Stomach smooth muscle (tissue), 2 donors: ENCODE data around the gene C16orf95.
"Not testable (repeated sequence)": the region's sequence is repeated elsewhere in the genome, so short reads cannot be mapped to it uniquely, and the experiment has no call there.

Experiments
- H3K27ac ChIP-seq: one replicate; pipeline ENCODE4 v1.7.0; 2013; ENCODE audit warnings: mild to moderate bottlenecking, low read length, inconsistent platforms
- H3K27me3 ChIP-seq, 2 donors: one replicate each; pipeline ENCODE4 v1.7.0; 2013; ENCODE audit warnings: low read length in 2 of 2; ENCODE audit not compliant: insufficient read depth in 2 of 2, control insufficient read depth in 1 of 2
- H3K36me3 ChIP-seq, 2 donors: one replicate each; pipeline ENCODE4 v1.7.0; 2013; ENCODE audit warnings: low read length in 2 of 2; ENCODE audit not compliant: control insufficient read depth in 2 of 2, insufficient read depth in 2 of 2
- H3K4me1 ChIP-seq: one replicate; pipeline ENCODE4 v1.7.0; 2013; ENCODE audit warnings: low read length; ENCODE audit not compliant: control insufficient read depth, insufficient read depth
- H3K4me3 ChIP-seq, 2 donors: one replicate each; pipeline ENCODE4 v1.7.0; 2013; ENCODE audit warnings: low read length in 2 of 2
- H3K9ac ChIP-seq, 2 donors: one replicate each; pipeline ENCODE4 v1.7.0; 2013; ENCODE audit warnings: low read length in 2 of 2, mild to moderate bottlenecking in 1 of 2
- H3K9me3 ChIP-seq, 2 donors: one replicate each; pipeline ENCODE4 v1.7.0; 2013; ENCODE audit warnings: low read length in 2 of 2; ENCODE audit not compliant: control insufficient read depth in 2 of 2
- donor health status: healthy.
- donor health status: Pancreatic carcinoma.

Gene C16orf95

GRCh38 chr16:87316923-87317749, at the start of gene C16orf95:
C16orf95 (minus strand) TSS chr16:87317392; CDS start chr16:87317242, 150 bp downstream.
- Histone ChIP-seq H3K4me3 (peak within 1 kb of the TSS; percentile 87 to 89), H3K9ac (peak within 1 kb of the TSS; percentile 93), H3K9me3 (no peaks in the 10 kb centered on the region), H3K27me3 (no peaks in the 10 kb centered on the region), H3K4me1 (peaks cover 12% of the 10 kb centered on the region), H3K36me3 (no peaks in the 10 kb centered on the region), H3K27ac (peak within 1 kb of the TSS; percentile 89)

GRCh38 chr16:87366930-87367329, 49.7 kb upstream of the C16orf95 start:
- no peak overlapping the region for H3K4me3 ChIP-seq
- peak overlapping the region; percentile 31 for H3K27ac ChIP-seq
- no peak overlapping the region for H3K9ac ChIP-seq
- H3K4me1 ChIP-seq, result peaks cover 64% of the 10 kb centered on the region
- peaks cover under 1 to 4% of the 10 kb centered on the region in 2 donors for H3K36me3 ChIP-seq
- no peaks in the 10 kb centered on the region for H3K27me3 ChIP-seq
- no peaks in the 10 kb centered on the region for H3K9me3 ChIP-seq

- Histone ChIP-seq H3K9me3 (no peaks in the 10 kb centered on the region), H3K4me1 (peaks cover 57% of the 10 kb centered on the region), H3K36me3 (peaks cover 6 to 9% of the 10 kb centered on the region in 2 donors), H3K27ac (no peak overlapping the region), H3K4me3 (no peak overlapping the region), H3K9ac (no peak overlapping the region), H3K27me3 (no peaks in the 10 kb centered on the region)
Observed at GRCh38 chr16:87366288-87366687, 49.1 kb upstream of the C16orf95 start.

- no peak overlapping the region for H3K9ac ChIP-seq
- H3K4me3 ChIP-seq, result no peak overlapping the region
- peak overlapping the region; percentile 33 for H3K27ac ChIP-seq
- H3K4me1 ChIP-seq, result peaks cover 46% of the 10 kb centered on the region
- H3K9me3 ChIP-seq, result no peaks in the 10 kb centered on the region
- peaks cover 7 to 13% of the 10 kb centered on the region in 2 donors for H3K36me3 ChIP-seq
- no peaks in the 10 kb centered on the region for H3K27me3 ChIP-seq
Observed at GRCh38 chr16:87365021-87365713, 48.0 kb upstream of the C16orf95 start.

- peak overlapping the region; percentile 87 for H3K27ac ChIP-seq
- H3K9me3 ChIP-seq, result no peaks in the 10 kb centered on the region
- H3K4me1 ChIP-seq, result peaks cover 35% of the 10 kb centered on the region
- peak overlapping the region; percentile 13 to 21 for H3K9ac ChIP-seq
- H3K36me3 ChIP-seq, result peaks cover 19 to 24% of the 10 kb centered on the region in 2 donors
- no peaks in the 10 kb centered on the region for H3K27me3 ChIP-seq
- peak overlapping the region in 1 of 2 donors; percentile 68 for H3K4me3 ChIP-seq
Observed at GRCh38 chr16:87363771-87364455, 46.7 kb upstream of the C16orf95 start.

- Histone ChIP-seq H3K36me3 (peaks cover 28 to 33% of the 10 kb centered on the region in 2 donors), H3K4me1 (peaks cover 33% of the 10 kb centered on the region), H3K27ac (peak overlapping the region; percentile 87)
- not testable (repeated sequence) for H3K9ac ChIP-seq, H3K4me3 ChIP-seq, H3K27me3 ChIP-seq, H3K9me3 ChIP-seq
Observed at GRCh38 chr16:87362828-87363559, 45.8 kb upstream of the C16orf95 start.

GRCh38 chr16:87361916-87362619, 44.9 kb upstream of the C16orf95 start:
- H3K4me3 ChIP-seq, result no peak overlapping the region
- H3K36me3 ChIP-seq, result peaks cover 32 to 38% of the 10 kb centered on the region in 2 donors
- no peak overlapping the region for H3K9ac ChIP-seq
- H3K9me3 ChIP-seq, result no peaks in the 10 kb centered on the region
- H3K4me1 ChIP-seq, result peaks cover 24% of the 10 kb centered on the region
- H3K27me3 ChIP-seq, result no peaks in the 10 kb centered on the region
- H3K27ac ChIP-seq, result peak overlapping the region; percentile 87

- no peak overlapping the region for H3K27ac ChIP-seq
- no peak overlapping the region for H3K4me3 ChIP-seq
- H3K36me3 ChIP-seq, result peaks cover 36 to 38% of the 10 kb centered on the region in 2 donors
- H3K9me3 ChIP-seq, result no peaks in the 10 kb centered on the region
- H3K4me1 ChIP-seq, result peaks cover 21% of the 10 kb centered on the region
- H3K27me3 ChIP-seq, result no peaks in the 10 kb centered on the region
- H3K9ac ChIP-seq, result no peak overlapping the region
Observed at GRCh38 chr16:87360862-87361610, 43.8 kb upstream of the C16orf95 start.

GRCh38 chr16:87359121-87359520, 41.9 kb upstream of the C16orf95 start:
- Histone ChIP-seq H3K27ac (no peak overlapping the region), H3K9ac (no peak overlapping the region), H3K27me3 (no peaks in the 10 kb centered on the region), H3K36me3 (peaks cover 36 to 40% of the 10 kb centered on the region in 2 donors), H3K4me3 (no peak overlapping the region), H3K9me3 (no peaks in the 10 kb centered on the region), H3K4me1 (peaks cover 11% of the 10 kb centered on the region)
